WTC11 (cell line): Measurements from ENCODE around the gene FBXO7.

Experiments
- E2F4 ChIP-seq: sonication (generic); formaldehyde crosslinking; IDR thresholded peaks from 2 replicates; pipeline ENCODE4 v1.8.1; 2022; ENCODE audit warnings: low read depth, mild to moderate bottlenecking, moderate library complexity, missing genetic modification reagents, borderline replicate concordance
- ESRRA ChIP-seq: sonication (generic); formaldehyde crosslinking; IDR thresholded peaks from 2 replicates; pipeline ENCODE4 v1.8.1; 2022; ENCODE audit warnings: mild to moderate bottlenecking, missing genetic modification reagents, borderline replicate concordance
- ZNF263 ChIP-seq: sonication (generic); formaldehyde crosslinking; IDR thresholded peaks from 2 replicates; pipeline ENCODE4 v1.8.1; 2022; ENCODE audit warnings: low read depth, mild to moderate bottlenecking, moderate library complexity, missing genetic modification reagents
- ZNF423 ChIP-seq: fragments of 250-450 bp; sonication (Bioruptor Pico); IDR thresholded peaks from 2 replicates; pipeline ENCODE4 v2.1.2; 2022; ENCODE audit warnings: mild to moderate bottlenecking, moderate library complexity
- TF ChIP-seq, protein P1 (sequence below): sonication (generic); formaldehyde crosslinking; IDR thresholded peaks from 2 replicates; pipeline ENCODE4 v1.8.0; 2022; ENCODE audit warnings: mild to moderate bottlenecking, missing genetic modification reagents

DNA sequence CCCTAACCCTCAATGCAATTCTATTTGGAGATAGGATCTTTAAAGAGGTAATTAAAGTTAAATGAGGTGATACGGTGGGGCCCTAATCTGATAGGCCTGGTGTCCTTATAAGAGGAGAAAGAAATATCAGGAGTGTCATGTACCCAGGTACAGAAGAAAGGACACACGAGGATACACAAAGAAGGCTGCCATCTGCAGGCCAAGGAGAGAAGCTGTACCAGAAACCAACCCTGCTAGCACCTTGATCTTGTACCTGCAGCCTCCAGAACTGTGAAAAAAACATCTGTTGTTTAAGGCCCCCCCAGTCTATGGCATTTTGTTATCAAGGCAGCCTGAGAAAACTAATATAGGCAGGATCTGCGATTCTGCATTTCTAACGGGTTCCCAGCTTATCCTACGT is 44.2 kb downstream of the FBXO7 start:
- TF ChIP-seq, protein P1, sequence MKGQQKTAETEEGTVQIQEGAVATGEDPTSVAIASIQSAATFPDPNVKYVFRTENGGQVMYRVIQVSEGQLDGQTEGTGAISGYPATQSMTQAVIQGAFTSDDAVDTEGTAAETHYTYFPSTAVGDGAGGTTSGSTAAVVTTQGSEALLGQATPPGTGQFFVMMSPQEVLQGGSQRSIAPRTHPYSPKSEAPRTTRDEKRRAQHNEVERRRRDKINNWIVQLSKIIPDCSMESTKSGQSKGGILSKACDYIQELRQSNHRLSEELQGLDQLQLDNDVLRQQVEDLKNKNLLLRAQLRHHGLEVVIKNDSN: no peak
- TF ChIP-seq ZNF263 (CRISPR knock-in tag): no peak
- no peak for TF ChIP-seq ZNF423 (CRISPR knock-in tag)
- no peak for TF ChIP-seq E2F4
- no peak for TF ChIP-seq ESRRA (CRISPR knock-in tag)
